Psoas muscle (tissue), 8 donors: ENCODE results near the gene IFI35. TPM values are rescaled to one million over a fixed set of nuclear protein-coding genes. Genes with fewer than 3 reads are reported as not detected.
A peak's percentile ranks its signal among the peaks of the same experiment; 100 is the strongest.

Experiments
- ATAC-seq, 4 donors: fragments of 200-7000 bp; cut with Tn5 transposase; one replicate each; pipeline ENCODE4 v1.9.1; 2020; ENCODE audit warnings: moderate library complexity in 3 of 4, mild to moderate bottlenecking in 2 of 4
- DNase-seq, 2 donors: peaks; one replicate each; pipeline ENCODE4 v3.0.0-alpha.2; 2020
- H3K27ac ChIP-seq: fragments of 200-600 bp; one replicate; pipeline ENCODE4 v1.8.0; 2022
- H3K27me3 ChIP-seq, 3 donors: fragments of 200-600 bp in 1 of 3; one replicate each; pipeline versions ENCODE4 v1.6.1 to v1.8.0; 2013 to 2022; ENCODE audit warnings: low read length in 2 of 3, mild to moderate bottlenecking in 2 of 3, moderate library complexity in 1 of 3; ENCODE audit not compliant: insufficient read depth in 3 of 3
- H3K36me3 ChIP-seq, 2 donors: fragments of 200-600 bp in 1 of 2; one replicate each; pipeline versions ENCODE4 v1.6.1 to v1.8.0; 2013 to 2022; ENCODE audit warnings: low read depth in 1 of 2, mild to moderate bottlenecking in 1 of 2, moderate library complexity in 1 of 2; ENCODE audit not compliant: insufficient read depth in 1 of 2
- H3K4me1 ChIP-seq: fragments of 200-600 bp; one replicate; pipeline ENCODE4 v1.8.0; 2022
- H3K4me3 ChIP-seq: fragments of 200-600 bp; one replicate; pipeline ENCODE4 v1.8.0; 2022; ENCODE audit warnings: mild to moderate bottlenecking
- H3K9me3 ChIP-seq: fragments of 200-600 bp; one replicate; pipeline ENCODE4 v1.8.0; 2022
- CTCF ChIP-seq: fragments of 200-600 bp; IDR thresholded peaks from one replicate; pipeline ENCODE4 v1.8.0; 2022; ENCODE audit warnings: antibody characterized with exemption
- WGBS, 3 donors: extraction: QIAGEN DNeasy Blood & Tissue Kit; methylation state at CpG; one replicate each; pipeline versions ENCODE4 v1.1.6 to v1.1.7; 2013; 5-methylcytosine and 5-hydroxymethylcytosine counted together
- intact Hi-C, 2 donors: fragments of 100-400 bp; cut with DNase I; formaldehyde crosslinking; loops; one replicate each; pipeline versions ENCODE4 v1.11.0 to v1.14.2; 2022
- long read RNA-seq, 2 donors: library from polyadenylated mRNA; unstranded; transcript quantifications; one replicate each; pipeline ENCODE4 v2.0.0, GENCODE V29; 2021
- polyA plus RNA-seq, 3 donors: library from polyadenylated mRNA; stranded (reverse); fragments of 200-250 nt; gene quantifications; one replicate each; pipeline ENCODE4 v1.2.3, GENCODE V29; 2013
- total RNA-seq, 4 donors: library from RNA; stranded (reverse); fragmentation: NEBNext Ultra II Directional in 2 of 4; extraction: Animal tissue kit (Norgen Biotek cat#: 25700) in 2 of 4; gene quantifications; one replicate each; pipeline versions ENCODE4 v1.2.1 to v1.2.4, GENCODE V29; 2021 to 2023
- donor health status: healthy with polysubstance abuse.
- donor health status: DM: no; HTN: no; CAD: no; lungs with moderate emphysema.
- donor health status: Bipolar disorder and iron deficiency.
- donor health status: healthy.
- donor health status: DM: yes; HTN: yes; CAD: no.
- donor health status: DM: no; HTN: no; CAD: no.
- donor health status: DM: no; HTN: no; CAD: no.
- donor health status: DM: yes; HTN: yes; CAD: no.

IFI35 gene
- total RNA-seq (1 to 10 TPM; 4.6 to 6.5 (median 6.2) TPM), polyA plus RNA-seq (1 to 10 TPM; 4.2 to 7.8 (median 6.5) TPM)
- long read RNA-seq, donor 1, partial matches to known transcripts: 1 of 5 reads
- long read RNA-seq, donor 1, other reads (novel, unspliced or antisense): 0 of 5 reads
- long read RNA-seq, donor 2, partial matches to known transcripts: 0 of 4 reads
- long read RNA-seq, donor 2, other reads (novel, unspliced or antisense): 1 of 4 reads

- ATAC-seq (peak; percentile 47 to 71 (median 64)), DNase-seq (peak; percentile 83 to 87)
- H3K36me3 ChIP-seq: peaks cover 3 to 28% of the 10 kb centered on the region in 2 donors
- 37 to 38% (median 37%) methylated on average over 18 of the region's 18 CpGs for WGBS, 3 donors
- peak within 1 kb of the TSS; percentile 66 for H3K4me3 ChIP-seq
- peak within 1 kb of the TSS; percentile 70 for H3K27ac ChIP-seq
- TF ChIP-seq CTCF: peak; percentile 25
- no peaks in the 10 kb centered on the region for H3K27me3 ChIP-seq
- peaks cover 13% of the 10 kb centered on the region for H3K4me1 ChIP-seq
- intact Hi-C loops: no loop called here
- H3K9me3 ChIP-seq: no peaks in the 10 kb centered on the region
Measured at GRCh38 chr17:43006639-43007551, at the start of gene IFI35. IFI35 (plus strand) TSS chr17:43006784; CDS start chr17:43006948, 164 bp downstream.

GRCh38 chr17:42964161-42964932 is 42.2 kb upstream of the IFI35 start, which contains the start of gene AARSD1:
AARSD1 (minus strand) TSS chr17:42964454; CDS start chr17:42964440, 14 bp downstream.
- H3K36me3 ChIP-seq: peaks cover 0 to 37% of the 10 kb centered on the region in 2 donors
- H3K27ac ChIP-seq: peak within 1 kb of the TSS; percentile 83
- no peaks in the 10 kb centered on the region for H3K9me3 ChIP-seq
- H3K4me1 ChIP-seq: peaks cover 7% of the 10 kb centered on the region
- ATAC-seq (peak; percentile 96 to 98 (median 96)), DNase-seq (peak; percentile 90 to 95)
- no peak for TF ChIP-seq CTCF
- H3K4me3 ChIP-seq: peak within 1 kb of the TSS; percentile 70
- H3K27me3 ChIP-seq: no peaks in the 10 kb centered on the region
- 0 to 1% (median 1%) methylated on average over 43 of the region's 43 CpGs for WGBS, 3 donors
- intact Hi-C loops: no loop called here

- H3K36me3 ChIP-seq: peaks cover 0 to 1% of the 10 kb centered on the region in 2 donors
- intact Hi-C loops: no loop called here
- no peak for TF ChIP-seq CTCF
- H3K27me3 ChIP-seq: no peaks in the 10 kb centered on the region
- no peak for ATAC-seq
- H3K9me3 ChIP-seq: no peaks in the 10 kb centered on the region
- no peak for DNase-seq
- peaks cover 7% of the 10 kb centered on the region for H3K4me1 ChIP-seq
- peak overlapping the region; percentile 39 for H3K27ac ChIP-seq
- 52 to 67% (median 57%) methylated on average over 1 of the region's 1 CpG for WGBS, 3 donors
- H3K4me3 ChIP-seq: no peak overlapping the region
Measured at GRCh38 chr17:42967925-42968324, 38.7 kb upstream of the IFI35 start.

GRCh38 chr17:42969001-42969581 is 37.5 kb upstream of the IFI35 start:
- intact Hi-C loops: no loop called here
- ATAC-seq (peak in 1 of 4 donors; percentile 9), DNase-seq (no peak)
- Histone ChIP-seq H3K27me3 (no peaks in the 10 kb centered on the region), H3K9me3 (no peaks in the 10 kb centered on the region), H3K27ac (no peak overlapping the region), H3K4me3 (no peak overlapping the region), H3K4me1 (no peaks in the 10 kb centered on the region), H3K36me3 (no peaks in the 10 kb centered on the region)
- no peak for TF ChIP-seq CTCF
- 36 to 50% (median 38%) methylated on average over 5 of the region's 5 CpGs for WGBS, 3 donors
